Stimulated activated CD4-positive, alpha-beta T cell treated with anti-CD3 and anti-CD28 coated beads, Interleukin-1b, Interleukin-23, amount 100 ng/mL, for 4 hours (primary cell): ENCODE data around the gene SPO11.

ENCODE experiments used
- DNase-seq, 2 donors: peaks; one replicate each; pipeline ENCODE4 v3.0.0-alpha.2; 2020; ENCODE audit warnings: low read depth in 2 of 2

Gene SPO11, protein sequence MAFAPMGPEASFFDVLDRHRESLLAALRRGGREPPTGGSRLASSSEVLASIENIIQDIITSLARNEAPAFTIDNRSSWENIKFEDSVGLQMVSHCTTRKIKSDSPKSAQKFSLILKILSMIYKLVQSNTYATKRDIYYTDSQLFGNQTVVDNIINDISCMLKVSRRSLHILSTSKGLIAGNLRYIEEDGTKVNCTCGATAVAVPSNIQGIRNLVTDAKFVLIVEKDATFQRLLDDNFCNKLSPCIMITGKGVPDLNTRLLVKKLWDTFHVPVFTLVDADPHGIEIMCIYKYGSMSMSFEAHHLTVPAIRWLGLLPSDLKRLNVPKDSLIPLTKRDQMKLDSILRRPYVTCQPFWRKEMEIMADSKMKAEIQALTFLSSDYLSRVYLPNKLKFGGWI

DNA sequence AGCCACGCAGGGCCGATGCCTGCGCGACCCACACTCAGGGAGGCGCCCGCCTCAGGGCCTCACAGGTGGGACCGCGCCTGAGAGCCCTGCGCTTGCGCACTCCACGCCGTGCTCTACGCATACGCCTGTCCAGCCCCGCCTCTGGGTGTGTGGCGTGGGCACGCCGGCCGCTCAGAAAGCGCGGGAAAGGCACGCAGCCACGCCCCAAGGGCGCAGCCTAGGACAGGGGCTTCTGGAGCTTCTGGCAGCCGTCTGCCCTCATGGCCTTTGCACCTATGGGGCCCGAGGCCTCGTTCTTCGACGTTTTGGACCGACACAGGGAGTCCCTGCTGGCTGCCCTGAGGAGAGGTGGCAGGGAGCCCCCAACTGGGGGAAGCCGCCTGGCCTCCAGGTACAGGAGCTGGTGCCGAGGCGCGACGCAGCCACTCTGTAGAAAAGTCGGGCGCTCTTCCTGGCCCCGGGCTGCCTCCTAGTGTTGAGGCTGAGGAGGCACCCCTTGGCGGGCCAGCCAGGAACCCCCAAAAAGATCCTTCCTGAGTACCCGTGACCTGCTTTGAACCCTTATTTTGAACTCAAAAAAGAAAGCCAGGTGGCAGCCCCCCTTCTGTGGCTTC lies at the start of gene SPO11:
SPO11 (plus strand) TSS at position 196 of the 614 bp plus-strand sequence; CDS start at position 261, 65 bp downstream.
- no peak for DNase-seq

DNA sequence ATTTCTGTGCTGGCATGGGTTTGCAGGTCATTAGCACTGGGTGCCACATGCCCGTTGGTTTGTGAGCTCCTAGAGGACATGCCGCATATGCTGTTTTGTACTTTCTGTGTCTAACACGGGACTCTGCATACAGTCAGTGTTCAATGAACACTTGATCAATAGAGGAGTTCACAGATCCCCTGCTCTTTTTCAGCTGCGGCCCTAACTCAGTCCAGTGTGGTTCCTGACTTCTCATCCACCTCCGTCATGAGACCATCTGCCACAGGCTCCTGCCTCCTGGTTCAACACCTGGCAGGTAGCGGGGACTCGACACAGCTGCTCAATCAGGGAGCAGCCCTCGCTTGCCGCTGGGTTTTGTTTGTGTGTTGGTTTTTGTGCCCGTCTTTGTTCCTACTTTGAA lies 49.4 kb upstream of the SPO11 start:
- no peak for DNase-seq

DNA sequence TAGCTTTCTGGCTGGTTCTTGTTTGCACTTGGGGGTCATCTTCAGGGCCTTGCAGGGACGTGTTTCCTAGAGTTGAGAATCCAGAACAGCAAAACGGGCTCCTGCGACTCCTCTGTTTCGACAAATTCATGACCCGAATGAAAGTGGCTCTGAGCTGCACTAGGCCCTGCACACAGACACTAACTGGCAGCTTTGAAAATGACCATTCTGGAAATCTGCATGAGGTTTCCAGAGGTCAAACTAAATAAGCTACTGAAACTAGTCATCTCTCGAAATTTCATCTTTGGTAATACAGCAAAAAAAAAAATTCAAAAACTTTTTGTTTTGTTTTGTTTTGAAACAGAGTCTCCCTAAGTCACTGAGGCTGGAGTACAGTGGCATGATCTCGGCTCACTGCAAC lies 47.7 kb upstream of the SPO11 start:
- no peak for DNase-seq

- DNase-seq: no peak
These were observed 46.8 kb upstream of the SPO11 start for GRCh38 chr20:57282670-57283361.

- no peak for DNase-seq
These were observed 45.7 kb upstream of the SPO11 start for GRCh38 chr20:57283860-57284259.

DNA sequence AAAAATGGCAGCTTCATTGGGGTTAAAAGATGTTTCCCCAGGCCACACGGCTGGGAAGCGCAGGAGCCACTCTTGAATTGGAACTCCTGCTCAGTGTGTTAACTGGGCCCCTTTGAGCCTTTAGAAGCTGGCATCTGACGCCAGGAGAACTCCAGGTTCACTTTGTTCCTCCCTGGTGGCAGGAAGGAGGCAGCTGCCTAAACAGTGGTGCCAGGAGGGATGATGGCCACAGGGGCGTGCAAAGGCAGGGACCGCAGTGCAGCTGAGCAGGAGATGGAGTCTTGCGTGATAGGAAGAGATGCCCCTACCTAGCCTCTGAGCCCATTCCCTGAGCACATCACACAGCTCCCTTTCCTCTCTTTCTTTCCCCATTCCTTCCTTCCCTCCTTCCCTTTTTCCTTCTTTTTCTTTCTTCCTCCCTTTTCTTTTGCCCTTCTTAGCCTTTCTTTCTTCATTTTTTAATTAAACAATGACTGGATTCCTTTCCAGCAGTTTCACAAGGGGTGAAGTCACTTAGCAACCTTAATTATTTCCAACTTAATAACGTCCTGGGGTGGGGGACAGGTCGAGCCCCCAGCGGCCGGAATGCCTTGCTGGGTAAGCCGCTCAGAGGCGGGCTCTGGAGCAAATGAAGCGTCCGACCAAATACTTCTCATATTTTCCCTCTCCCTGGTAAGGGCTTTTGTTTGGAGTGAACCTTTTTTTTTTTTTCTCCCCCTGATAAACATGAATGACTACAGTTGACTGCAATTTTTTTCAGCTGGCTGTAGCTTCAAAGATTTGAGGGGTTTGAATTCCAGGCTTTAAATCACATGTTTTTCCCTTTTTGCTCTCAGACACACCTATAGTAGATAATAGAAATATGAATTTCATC lies 42.4 kb upstream of the SPO11 start:
- DNase-seq: no peak

- DNase-seq: no peak
These were observed 41.7 kb upstream of the SPO11 start for GRCh38 chr20:57287901-57288300.

DNA sequence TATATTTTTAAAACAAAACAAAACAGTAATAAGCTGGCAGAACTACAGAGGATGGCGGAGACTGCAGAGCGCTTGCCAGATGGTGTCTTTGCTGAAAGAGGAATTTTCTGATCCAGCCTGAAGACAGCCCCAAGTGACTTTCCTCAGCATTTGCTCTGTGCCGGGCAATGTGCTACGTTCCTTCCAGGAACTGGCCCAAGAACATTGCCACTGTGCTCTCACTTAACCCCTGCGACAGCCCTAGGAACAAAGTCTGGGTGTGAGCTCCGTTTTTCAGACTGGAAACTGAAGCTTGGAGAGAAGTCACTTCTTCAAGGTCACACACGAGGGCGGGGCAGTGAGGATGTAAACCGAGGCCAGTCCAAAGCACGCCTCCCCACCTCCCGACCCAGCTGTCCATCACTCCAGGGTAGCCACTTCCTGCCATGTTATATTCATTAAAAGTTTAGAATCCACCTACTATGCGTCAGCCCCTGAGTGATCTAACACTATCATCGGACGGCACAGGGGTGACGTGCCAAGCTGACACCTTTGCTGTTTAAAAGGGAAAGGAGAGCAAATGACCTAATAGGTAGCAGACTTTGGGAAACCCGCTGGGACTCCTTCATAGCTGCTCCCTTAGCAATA lies 40.8 kb upstream of the SPO11 start:
- no peak for DNase-seq

DNA sequence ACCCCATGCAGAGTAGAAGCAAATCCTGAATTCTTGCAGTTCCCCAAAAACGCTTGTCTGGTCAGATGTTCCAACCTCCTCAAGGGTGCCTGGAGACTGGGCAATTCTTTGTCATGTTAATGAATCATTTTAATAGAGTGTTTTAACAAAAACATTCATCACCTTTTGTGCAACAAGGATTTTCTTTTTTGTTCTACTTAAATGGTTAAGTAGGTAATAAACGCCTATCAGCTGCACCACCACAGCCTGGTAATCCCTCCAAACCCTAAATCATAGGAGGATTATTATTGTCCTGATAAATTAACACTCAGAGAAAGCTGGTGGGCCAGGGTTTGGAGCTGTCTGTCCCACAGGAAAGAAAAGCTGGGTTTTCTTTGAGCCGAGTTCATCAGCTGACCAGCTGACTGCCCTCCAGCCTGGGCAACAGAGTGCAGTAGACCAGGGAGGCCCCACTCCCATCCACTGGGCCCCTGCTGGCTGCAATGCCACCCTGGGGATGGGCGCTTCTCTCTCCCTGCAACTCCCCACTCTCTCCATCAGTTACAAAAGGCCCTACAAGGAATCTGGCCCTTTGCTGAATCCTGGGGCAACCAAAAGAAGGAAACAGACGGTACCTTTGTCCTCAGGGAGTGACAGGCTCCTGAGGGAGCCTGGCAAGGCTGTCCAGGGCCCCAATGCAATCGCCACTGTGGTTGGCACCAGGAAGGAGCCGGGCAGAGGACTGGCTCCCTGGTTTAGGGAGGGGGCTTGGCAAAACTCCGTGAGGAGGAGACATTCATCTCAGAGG lies 40.0 kb upstream of the SPO11 start:
- DNase-seq: no peak

DNA sequence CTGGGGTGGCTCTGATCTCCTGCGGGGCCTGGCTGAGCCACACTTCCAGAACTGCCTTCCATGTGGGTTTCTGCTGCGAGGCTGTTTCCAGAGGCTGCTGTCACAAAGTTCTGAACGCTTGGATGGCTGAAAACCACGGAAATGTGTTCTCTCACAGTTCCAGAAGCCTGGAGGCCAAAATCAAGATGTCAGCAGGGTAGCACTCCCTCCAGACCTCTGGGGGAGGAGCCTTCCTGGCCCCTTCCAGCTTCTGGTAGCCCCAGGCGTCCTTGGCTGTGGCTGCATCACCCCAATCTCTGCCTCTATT lies 39.5 kb upstream of the SPO11 start:
- DNase-seq: no peak

GRCh38 chr20:57291003-57291402 lies 38.6 kb upstream of the SPO11 start:
- DNase-seq: no peak

- DNase-seq: no peak
These were observed 37.9 kb upstream of the SPO11 start for GRCh38 chr20:57291694-57292093.

- no peak for DNase-seq
These were observed 37.0 kb upstream of the SPO11 start for GRCh38 chr20:57292611-57293010.

GRCh38 chr20:57293995-57294394 lies 35.6 kb upstream of the SPO11 start:
- DNase-seq: no peak

DNA sequence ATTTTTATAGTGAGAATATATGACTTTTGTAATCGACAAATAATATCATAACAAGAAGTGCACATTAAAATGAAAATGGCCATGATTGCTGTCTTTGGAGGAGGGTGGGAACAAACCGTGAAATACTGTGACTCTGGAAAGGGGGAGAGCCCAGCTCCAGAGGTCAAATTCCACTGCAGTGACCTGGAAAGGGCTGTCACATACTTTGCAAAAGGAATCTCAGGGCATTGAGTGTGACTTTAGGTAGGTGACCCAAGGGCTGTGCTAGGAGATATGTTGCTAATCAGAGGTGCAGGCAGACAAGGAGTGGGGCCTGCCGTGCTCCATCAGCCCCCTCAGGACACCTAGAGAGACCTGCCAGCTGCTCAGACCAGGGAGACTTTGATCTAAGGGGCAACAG lies 35.1 kb upstream of the SPO11 start:
- DNase-seq: no peak

DNA sequence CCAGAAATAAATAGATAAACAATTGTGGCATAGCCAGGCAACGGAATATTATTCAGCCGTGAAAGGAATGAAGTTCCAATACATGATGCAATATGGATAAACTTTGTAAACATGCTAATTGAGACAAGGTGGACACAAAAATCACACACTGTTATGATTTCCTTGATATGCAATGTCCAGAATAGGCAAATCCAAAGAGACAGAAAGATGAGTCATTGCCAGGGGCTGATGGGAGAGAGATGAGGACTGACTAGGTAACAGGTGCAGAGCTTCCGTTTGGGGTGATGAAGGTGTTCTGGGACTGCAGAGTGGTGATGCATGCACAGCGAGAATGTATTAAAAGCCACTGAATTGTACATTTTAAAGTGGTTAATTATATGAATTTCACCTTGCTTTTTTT lies 31.1 kb upstream of the SPO11 start:
- DNase-seq: no peak

DNA sequence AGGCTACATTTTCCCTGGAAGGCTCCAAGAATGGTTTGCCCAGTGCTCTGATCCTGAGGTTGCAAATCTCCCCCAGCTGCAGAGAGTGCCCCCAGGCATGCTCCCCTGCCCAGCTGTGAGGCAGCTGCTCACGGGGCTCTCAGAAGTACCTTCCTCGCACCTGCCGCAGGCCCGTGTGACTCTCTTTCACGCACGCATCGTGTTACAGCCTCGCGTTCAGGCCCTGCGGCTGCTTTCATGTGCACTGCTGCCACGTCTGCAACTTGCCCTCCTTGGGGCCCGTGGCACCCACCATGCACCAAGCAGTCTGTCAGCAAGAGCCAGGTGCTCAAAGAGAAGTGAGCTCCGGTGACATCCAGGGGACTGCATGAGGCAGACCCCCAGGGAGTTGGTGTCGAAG lies 28.6 kb upstream of the SPO11 start:
- DNase-seq: no peak

GRCh38 chr20:57306747-57307146 lies 22.9 kb upstream of the SPO11 start:
- DNase-seq: no peak

GRCh38 chr20:57308451-57309271 lies 20.9 kb upstream of the SPO11 start:
- no peak for DNase-seq

GRCh38 chr20:57309544-57310115 lies 20.0 kb upstream of the SPO11 start:
- DNase-seq: no peak
